Measurements from ENCODE around the gene TNFAIP8L2. TPM values are rescaled to one million over a fixed set of nuclear protein-coding genes. Genes with fewer than 3 reads are reported as not detected.
A peak's percentile ranks its signal among the peaks of the same experiment; 100 is the strongest.

Gene TNFAIP8L2
- polyA plus RNA-seq, 2 of the 4 experiments (the other 2 are of a cell fraction) = not detected

- DNase-seq (ENCODE audit: low read depth in 1 of 2, low spot score in 1 of 2) (peak; percentile 93), FAIRE-seq (no peak), ATAC-seq (peak; percentile 94 to 98)
- Histone ChIP-seq H3K4me2 (peak within 1 kb of the TSS; percentile 93), H3K4me3 (peak within 1 kb of the TSS; percentile 80), H3K4me1 (peaks cover 20% of the 10 kb centered on the region), H3K9me3 (no peaks in the 10 kb centered on the region), H3K27ac (peak within 1 kb of the TSS; percentile 86 to 89)
- ChIA-PET CTCF (interaction anchor here (0.6 to 2.1 kb wide), 8 partner anchors 11 to 90 kb away, joined by 3 to 12 read pairs (median 3); partner anchors contain the start of gene TMOD4), POLR2A (interaction anchor here (0.5 to 1.8 kb wide), 17 partner anchors 9 to 151 kb away, joined by 3 to 12 read pairs (median 4); partner anchors contain the start of genes LYSMD1, PI4KB, PIP5K1A and PSMD4)
- TF ChIP-seq POLR2AphosphoS2 (conservative IDR thresholded peaks at IDR 0.05; ENCODE audit: low read length) (no peak), PHF8 (IDR thresholded peaks at IDR 0.05; ENCODE audit: borderline replicate concordance, low read depth) (peak; percentile 89; the same call in 1 of the 2 replicates), MAX (IDR thresholded peaks at IDR 0.05) (peak; percentile 84), KDM5A (IDR thresholded peaks at IDR 0.05) (peak; percentile 56), ZFP36 (IDR thresholded peaks at IDR 0.05; ENCODE audit: borderline replicate concordance, partially characterized antibody) (no peak), JUN (IDR thresholded peaks at IDR 0.05) (peak; percentile 72 to 92; a peak in 4 of 5 replicates), RFX5 (IDR thresholded peaks at IDR 0.05) (no peak), RARB (CRISPR knock-in tag; IDR thresholded peaks at IDR 0.05) (no peak), HES2 (IDR thresholded peaks at IDR 0.05) (no peak), HOXB13 (CRISPR knock-in tag; IDR thresholded peaks at IDR 0.05; ENCODE audit: low read depth) (no peak), GATA3 (IDR thresholded peaks at IDR 0.05; ENCODE audit: borderline replicate concordance) (peak; percentile 28; the same call in 1 of the 2 replicates), E2F6 (IDR thresholded peaks at IDR 0.05; ENCODE audit: borderline replicate concordance, low read depth) (0 out of 2 replicates have a peak, but pooled peaks have one; percentile 56), POLR2A (IDR thresholded peaks at IDR 0.05; ENCODE audit: low read length) (peak; percentile 75), EP300 (IDR thresholded peaks at IDR 0.05) (0 out of 5 replicates have a peak, but pooled peaks of 1 of the 2 experiments have one; percentile 14), BHLHE40 (IDR thresholded peaks at IDR 0.05; ENCODE audit: low read depth, low read length) (no peak), TFCP2L1 (CRISPR knock-in tag; IDR thresholded peaks at IDR 0.05) (no peak), MAZ (IDR thresholded peaks at IDR 0.05; ENCODE audit: borderline replicate concordance, low read depth, low read length) (0 out of 2 replicates have a peak, but pooled peaks have one; percentile 34), RCOR1 (IDR thresholded peaks at IDR 0.05; ENCODE audit: low read depth, low read length) (no peak), FOSL2 (IDR thresholded peaks at IDR 0.05) (no peak), FOSL2 (CRISPR knock-in tag; IDR thresholded peaks at IDR 0.05) (no peak), CHD4 (IDR thresholded peaks at IDR 0.05; ENCODE audit: borderline replicate concordance) (no peak), ZC3H11A (IDR thresholded peaks at IDR 0.05) (no peak), USF2 (IDR thresholded peaks at IDR 0.05) (no peak), CEBPB (IDR thresholded peaks at IDR 0.05) (peak in 1 of 2 experiments; percentile 41; a peak in 1 of 4 replicates), HEYL (CRISPR knock-in tag; IDR thresholded peaks at IDR 0.05) (no peak)
- TF ChIP-seq, protein P1, sequence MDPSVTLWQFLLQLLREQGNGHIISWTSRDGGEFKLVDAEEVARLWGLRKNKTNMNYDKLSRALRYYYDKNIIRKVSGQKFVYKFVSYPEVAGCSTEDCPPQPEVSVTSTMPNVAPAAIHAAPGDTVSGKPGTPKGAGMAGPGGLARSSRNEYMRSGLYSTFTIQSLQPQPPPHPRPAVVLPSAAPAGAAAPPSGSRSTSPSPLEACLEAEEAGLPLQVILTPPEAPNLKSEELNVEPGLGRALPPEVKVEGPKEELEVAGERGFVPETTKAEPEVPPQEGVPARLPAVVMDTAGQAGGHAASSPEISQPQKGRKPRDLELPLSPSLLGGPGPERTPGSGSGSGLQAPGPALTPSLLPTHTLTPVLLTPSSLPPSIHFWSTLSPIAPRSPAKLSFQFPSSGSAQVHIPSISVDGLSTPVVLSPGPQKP (IDR thresholded peaks at IDR 0.05; ENCODE audit: low read depth, low read length) = 0 out of 2 replicates have a peak, but pooled peaks have one; percentile 8
- TF ChIP-seq, protein P2, sequence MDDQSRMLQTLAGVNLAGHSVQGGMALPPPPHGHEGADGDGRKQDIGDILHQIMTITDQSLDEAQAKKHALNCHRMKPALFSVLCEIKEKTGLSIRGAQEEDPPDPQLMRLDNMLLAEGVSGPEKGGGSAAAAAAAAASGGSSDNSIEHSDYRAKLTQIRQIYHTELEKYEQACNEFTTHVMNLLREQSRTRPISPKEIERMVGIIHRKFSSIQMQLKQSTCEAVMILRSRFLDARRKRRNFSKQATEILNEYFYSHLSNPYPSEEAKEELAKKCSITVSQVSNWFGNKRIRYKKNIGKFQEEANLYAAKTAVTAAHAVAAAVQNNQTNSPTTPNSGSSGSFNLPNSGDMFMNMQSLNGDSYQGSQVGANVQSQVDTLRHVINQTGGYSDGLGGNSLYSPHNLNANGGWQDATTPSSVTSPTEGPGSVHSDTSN (IDR thresholded peaks at IDR 0.05) = peak; percentile 33; the same call in 1 of the 2 replicates
- TF ChIP-seq, protein P3, sequence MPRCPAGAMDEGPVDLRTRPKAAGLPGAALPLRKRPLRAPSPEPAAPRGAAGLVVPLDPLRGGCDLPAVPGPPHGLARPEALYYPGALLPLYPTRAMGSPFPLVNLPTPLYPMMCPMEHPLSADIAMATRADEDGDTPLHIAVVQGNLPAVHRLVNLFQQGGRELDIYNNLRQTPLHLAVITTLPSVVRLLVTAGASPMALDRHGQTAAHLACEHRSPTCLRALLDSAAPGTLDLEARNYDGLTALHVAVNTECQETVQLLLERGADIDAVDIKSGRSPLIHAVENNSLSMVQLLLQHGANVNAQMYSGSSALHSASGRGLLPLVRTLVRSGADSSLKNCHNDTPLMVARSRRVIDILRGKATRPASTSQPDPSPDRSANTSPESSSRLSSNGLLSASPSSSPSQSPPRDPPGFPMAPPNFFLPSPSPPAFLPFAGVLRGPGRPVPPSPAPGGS (IDR thresholded peaks at IDR 0.05) = peak; percentile 93; the same call in 2 of the 3 replicates
- TF ChIP-seq, protein P4, sequence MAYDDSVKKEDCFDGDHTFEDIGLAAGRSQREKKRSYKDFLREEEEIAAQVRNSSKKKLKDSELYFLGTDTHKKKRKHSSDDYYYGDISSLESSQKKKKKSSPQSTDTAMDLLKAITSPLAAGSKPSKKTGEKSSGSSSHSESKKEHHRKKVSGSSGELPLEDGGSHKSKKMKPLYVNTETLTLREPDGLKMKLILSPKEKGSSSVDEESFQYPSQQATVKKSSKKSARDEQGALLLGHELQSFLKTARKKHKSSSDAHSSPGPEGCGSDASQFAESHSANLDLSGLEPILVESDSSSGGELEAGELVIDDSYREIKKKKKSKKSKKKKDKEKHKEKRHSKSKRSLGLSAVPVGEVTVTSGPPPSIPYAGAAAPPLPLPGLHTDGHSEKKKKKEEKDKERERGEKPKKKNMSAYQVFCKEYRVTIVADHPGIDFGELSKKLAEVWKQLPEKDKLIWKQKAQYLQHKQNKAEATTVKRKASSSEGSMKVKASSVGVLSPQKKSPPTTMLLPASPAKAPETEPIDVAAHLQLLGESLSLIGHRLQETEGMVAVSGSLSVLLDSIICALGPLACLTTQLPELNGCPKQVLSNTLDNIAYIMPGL (CRISPR knock-in tag; IDR thresholded peaks at IDR 0.05; ENCODE audit: borderline replicate concordance) = peak; percentile 53; the same call in 1 of the 2 replicates
- WGBS (ENCODE audit: missing lambda C conversion rate) = under 1% methylated on average over 42 of the region's 42 CpGs
Measured at GRCh38 chr1:151189637-151190445, 33.4 kb downstream of the TNFAIP8L2 start, which contains the start of gene VPS72. VPS72 (minus strand) TSS chr1:151190197; CDS start chr1:151190121, 76 bp downstream.

Data from A549 (cell line).